Stomach (tissue), 9 donors: ENCODE data around the gene PRDM16. TPM values are rescaled to one million over a fixed set of nuclear protein-coding genes. Genes with fewer than 3 reads are reported as not detected.

Experiments
- DNase-seq, 2 donors: peaks; one replicate each; pipeline versions ENCODE4 v3.0.0 to v3.0.0-alpha.2; 2013 to 2019
- H3K27ac ChIP-seq, 5 donors: fragments of 200-600 bp in 4 of 5; sonication (generic) in 4 of 5; one replicate each; pipeline ENCODE4 v1.5.1; 2013 to 2019; ENCODE audit warnings: mild to moderate bottlenecking in 1 of 5, moderate library complexity in 1 of 5
- H3K27me3 ChIP-seq, 3 donors: fragments of 200-600 bp; sonication (generic); one replicate each; pipeline ENCODE4 v1.5.1; 2017 to 2019; ENCODE audit warnings: mixed run types in 1 of 3
- H3K36me3 ChIP-seq, 4 donors: fragments of 200-600 bp; sonication (generic); 1 replicate in 3 of 4; 2 replicates in 1 of 4; pipeline ENCODE4 v1.5.1; 2016 to 2019
- H3K4me1 ChIP-seq, 4 donors: fragments of 200-600 bp; sonication (generic); one replicate each; pipeline ENCODE4 v1.5.1; 2016 to 2019
- H3K4me3 ChIP-seq, 4 donors: fragments of 200-600 bp; sonication (generic) in 3 of 4; one replicate each; pipeline ENCODE4 v1.5.1; 2016 to 2019; ENCODE audit warnings: mild to moderate bottlenecking in 1 of 4
- H3K9me3 ChIP-seq, 4 donors: fragments of 200-600 bp; sonication (generic); one replicate each; pipeline ENCODE4 v1.5.1; 2016 to 2019
- EP300 ChIP-seq: sonication (generic); formaldehyde crosslinking; IDR thresholded peaks from one replicate; pipeline ENCODE4 v1.6.1; 2017; ENCODE audit warnings: antibody characterized with exemption
- POLR2A ChIP-seq, 4 donors: fragments of 450-650 bp; IDR thresholded peaks; one replicate each; pipeline ENCODE4 v1.6.1; 2016; ENCODE audit warnings: antibody characterized with exemption in 4 of 4, control low read depth in 2 of 4, mild to moderate bottlenecking in 1 of 4, moderate library complexity in 1 of 4
- POLR2AphosphoS5 ChIP-seq, 3 donors: sonication (generic); formaldehyde crosslinking; IDR thresholded peaks; one replicate each; pipeline ENCODE4 v1.6.1; 2016; ENCODE audit warnings: antibody characterized with exemption in 3 of 3
- WGBS, 5 donors: extraction: QIAGEN DNeasy Blood & Tissue Kit in 3 of 5; methylation state at CpG; one replicate each; pipeline versions ENCODE4 v1.1.5 to v1.1.7; 2013 to 2018; 5-methylcytosine and 5-hydroxymethylcytosine counted together
- intact Hi-C: fragments of 100-400 bp; cut with DNase I; formaldehyde crosslinking; loops from one replicate; pipeline ENCODE4 v1.15.1; 2023; ENCODE audit warnings: low total_unique reads
- polyA plus RNA-seq, 3 donors: library from polyadenylated mRNA; stranded (reverse); fragments of 200-250 nt; gene quantifications; one replicate each; pipeline ENCODE4 v1.2.3, GENCODE V29; 2013
- total RNA-seq, 5 donors: library from RNA; depleted of rRNA; stranded (reverse); fragments of >200 nt; gene quantifications; one replicate each; pipeline versions ENCODE4 v1.1.0 to v1.2.3, GENCODE V29; 2014 to 2016
- TF ChIP-seq, protein P1 (sequence below), 7 experiments: fragments of 450-650 bp in 4 of 7; fragments of 200-600 bp in 3 of 7; sonication (generic) in 3 of 7; IDR thresholded peaks; one replicate each; pipeline ENCODE4 v1.5.1; 2016 to 2019; ENCODE audit warnings: antibody characterized with exemption in 7 of 7, control low read depth in 2 of 7, mild to moderate bottlenecking in 1 of 7
- donor health status: healthy with polysubstance abuse.
- donor health status: Bipolar disorder and iron deficiency.
- donor health status: healthy.

The PRDM16 gene
- total and polyA plus RNA-seq, 8 donors: 0.29 to 222 (median 15.8) TPM

DNA sequence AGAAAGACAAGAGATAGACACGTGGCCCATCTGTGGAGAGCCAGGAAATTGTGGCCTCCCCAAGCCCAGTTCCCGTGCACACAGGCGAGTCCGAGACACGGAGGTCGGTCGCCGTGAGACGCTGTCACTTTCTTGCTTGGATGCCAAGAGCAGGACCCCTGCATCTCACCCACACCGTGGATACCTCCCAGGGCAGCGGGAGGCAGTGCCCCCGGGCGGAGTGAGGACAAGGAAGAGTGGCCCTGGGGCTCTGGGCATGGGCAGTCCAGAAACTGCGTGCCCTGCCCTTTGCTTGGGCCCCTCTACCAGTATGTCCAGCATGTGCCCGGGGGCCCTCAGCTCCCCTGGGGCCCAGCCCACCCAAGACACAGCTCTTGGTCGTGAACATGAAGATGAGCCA lies 360.8 kb downstream of the PRDM16 start:
- H3K27me3 ChIP-seq: peaks cover 0 to 14% (median 0%) of the 10 kb centered on the region in 3 donors
- peaks cover 1 to 2% (median 2%) of the 10 kb centered on the region in 4 donors for H3K4me1 ChIP-seq
- H3K36me3 ChIP-seq: peaks cover 8 to 87% (median 64%) of the 10 kb centered on the region in 4 donors
- no peak overlapping the region for H3K4me3 ChIP-seq
- no peak overlapping the region for H3K27ac ChIP-seq
- 88 to 93% (median 92%) methylated on average over 11 to 16 of the region's 16 CpGs for WGBS, 5 donors
- intact Hi-C loops: loop anchor here (5.0 kb wide), 1 partner anchor 417 kb away; no protein-coding TSS in a partner anchor
- H3K9me3 ChIP-seq: no peaks in the 10 kb centered on the region
- DNase-seq: no peak
- TF ChIP-seq POLR2A (IDR thresholded peaks at IDR 0.05): no peak
- TF ChIP-seq, protein P1, sequence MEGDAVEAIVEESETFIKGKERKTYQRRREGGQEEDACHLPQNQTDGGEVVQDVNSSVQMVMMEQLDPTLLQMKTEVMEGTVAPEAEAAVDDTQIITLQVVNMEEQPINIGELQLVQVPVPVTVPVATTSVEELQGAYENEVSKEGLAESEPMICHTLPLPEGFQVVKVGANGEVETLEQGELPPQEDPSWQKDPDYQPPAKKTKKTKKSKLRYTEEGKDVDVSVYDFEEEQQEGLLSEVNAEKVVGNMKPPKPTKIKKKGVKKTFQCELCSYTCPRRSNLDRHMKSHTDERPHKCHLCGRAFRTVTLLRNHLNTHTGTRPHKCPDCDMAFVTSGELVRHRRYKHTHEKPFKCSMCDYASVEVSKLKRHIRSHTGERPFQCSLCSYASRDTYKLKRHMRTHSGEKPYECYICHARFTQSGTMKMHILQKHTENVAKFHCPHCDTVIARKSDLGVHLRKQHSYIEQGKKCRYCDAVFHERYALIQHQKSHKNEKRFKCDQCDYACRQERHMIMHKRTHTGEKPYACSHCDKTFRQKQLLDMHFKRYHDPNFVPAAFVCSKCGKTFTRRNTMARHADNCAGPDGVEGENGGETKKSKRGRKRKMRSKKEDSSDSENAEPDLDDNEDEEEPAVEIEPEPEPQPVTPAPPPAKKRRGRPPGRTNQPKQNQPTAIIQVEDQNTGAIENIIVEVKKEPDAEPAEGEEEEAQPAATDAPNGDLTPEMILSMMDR (IDR thresholded peaks at IDR 0.05): no peak
- no peak for TF ChIP-seq EP300
- TF ChIP-seq POLR2AphosphoS5 (IDR thresholded peaks at IDR 0.05): no peak

DNA sequence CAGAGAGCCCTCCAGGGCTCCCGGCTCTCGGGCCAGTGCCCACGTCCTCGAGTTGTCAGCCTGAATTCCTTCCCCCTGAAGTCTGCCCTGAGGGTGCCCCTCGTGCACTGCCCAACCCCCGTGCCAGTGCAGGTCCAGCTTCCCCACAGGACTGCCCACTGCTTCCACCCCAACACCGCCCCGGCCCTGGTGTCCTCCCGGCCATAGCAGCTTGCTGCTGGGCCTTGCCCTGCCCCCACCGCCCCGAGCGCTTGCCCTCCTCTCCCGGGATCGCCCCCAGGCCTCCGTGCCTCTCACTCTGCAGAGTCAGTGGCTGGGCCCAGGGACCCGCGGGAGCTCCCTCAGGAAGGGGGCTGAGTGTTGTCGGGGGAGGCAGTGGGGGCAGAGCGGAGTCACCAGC lies 361.4 kb downstream of the PRDM16 start:
- intact Hi-C loops: no loop called here
- H3K9me3 ChIP-seq: no peaks in the 10 kb centered on the region
- H3K27me3 ChIP-seq: peaks cover 0 to 13% (median 0%) of the 10 kb centered on the region in 3 donors
- TF ChIP-seq EP300 (no peak), POLR2AphosphoS5 (IDR thresholded peaks at IDR 0.05) (no peak), POLR2A (IDR thresholded peaks at IDR 0.05) (no peak)
- TF ChIP-seq, protein P1 (IDR thresholded peaks at IDR 0.05): no peak
- no peak for DNase-seq
- H3K4me3 ChIP-seq: no peak overlapping the region
- no peaks in the 10 kb centered on the region for H3K4me1 ChIP-seq
- no peak overlapping the region for H3K27ac ChIP-seq
- peaks cover 8 to 87% (median 64%) of the 10 kb centered on the region in 4 donors for H3K36me3 ChIP-seq
- WGBS, 5 donors: 84 to 92% (median 89%) methylated on average over 19 of the region's 19 CpGs

DNA sequence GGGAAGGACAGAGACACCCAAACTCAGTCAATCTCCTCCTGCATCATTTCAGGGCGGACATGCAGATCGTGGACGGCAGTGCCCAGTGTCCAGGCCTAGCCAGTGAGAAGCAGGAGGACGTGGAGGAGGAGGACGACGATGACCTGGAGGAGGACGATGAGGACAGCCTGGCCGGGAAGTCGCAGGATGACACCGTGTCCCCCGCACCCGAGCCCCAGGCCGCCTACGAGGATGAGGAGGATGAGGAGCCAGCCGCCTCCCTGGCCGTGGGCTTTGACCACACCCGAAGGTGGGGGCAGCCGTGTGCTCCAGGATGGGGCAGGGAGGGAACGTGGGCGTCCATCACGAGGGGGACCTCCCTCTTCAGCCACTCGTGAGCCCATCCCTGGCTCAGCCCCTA lies 361.8 kb downstream of the PRDM16 start:
- H3K27me3 ChIP-seq: peaks cover 0 to 13% (median 0%) of the 10 kb centered on the region in 3 donors
- no peaks in the 10 kb centered on the region for H3K4me1 ChIP-seq
- DNase-seq: no peak
- TF ChIP-seq POLR2AphosphoS5 (IDR thresholded peaks at IDR 0.05) (no peak), POLR2A (IDR thresholded peaks at IDR 0.05) (no peak), EP300 (no peak)
- TF ChIP-seq, protein P1 (IDR thresholded peaks at IDR 0.05): no peak
- no peak overlapping the region for H3K27ac ChIP-seq
- H3K4me3 ChIP-seq: no peak overlapping the region
- H3K9me3 ChIP-seq: no peaks in the 10 kb centered on the region
- 86 to 89% (median 88%) methylated on average over 20 to 22 of the region's 22 CpGs for WGBS, 5 donors
- H3K36me3 ChIP-seq: peaks cover 8 to 83% (median 60%) of the 10 kb centered on the region in 4 donors
- intact Hi-C loops: no loop called here

DNA sequence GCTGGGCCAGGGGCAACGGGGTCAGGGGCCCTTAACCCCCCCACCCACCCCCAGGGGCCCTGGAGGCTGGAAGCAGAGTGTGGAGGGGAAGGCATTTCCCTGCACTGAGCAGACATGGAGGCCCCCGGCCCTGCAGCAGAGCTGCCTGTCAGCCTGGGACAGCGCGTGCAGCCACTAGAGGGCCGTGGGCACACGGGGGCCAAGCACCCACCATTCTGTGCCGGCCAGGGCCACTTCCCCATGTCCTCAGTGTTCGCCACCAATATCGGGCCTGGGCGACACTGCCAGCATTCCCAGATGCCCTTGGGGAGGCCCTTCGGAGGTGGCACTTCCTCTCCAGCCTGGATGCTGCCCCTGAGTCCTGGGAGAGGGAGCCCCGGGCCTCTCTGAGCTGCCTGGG lies 362.3 kb downstream of the PRDM16 start:
- peaks cover 4 to 78% (median 56%) of the 10 kb centered on the region in 4 donors for H3K36me3 ChIP-seq
- no peak for DNase-seq

More for the DNA sequence above, 362.3 kb downstream of the PRDM16 start:
- peaks cover 0 to 13% (median 0%) of the 10 kb centered on the region in 3 donors for H3K27me3 ChIP-seq
- no peaks in the 10 kb centered on the region for H3K9me3 ChIP-seq
- H3K4me1 ChIP-seq: no peaks in the 10 kb centered on the region
- WGBS, 5 donors: 55 to 77% (median 63%) methylated on average over 8 to 12 of the region's 12 CpGs
- intact Hi-C loops: no loop called here
- no peak overlapping the region for H3K27ac ChIP-seq
- TF ChIP-seq EP300 (no peak), POLR2AphosphoS5 (IDR thresholded peaks at IDR 0.05) (no peak), POLR2A (IDR thresholded peaks at IDR 0.05) (no peak)
- TF ChIP-seq, protein P1 (IDR thresholded peaks at IDR 0.05): no peak
- no peak overlapping the region for H3K4me3 ChIP-seq
